GM19324 (cell line): ENCODE results near the gene HIGD2A.

ENCODE experiments used
- ATAC-seq: cut with Tn5 transposase; IDR thresholded peaks from one replicate; pipeline ENCODE4 v1.9.1; 2021; ENCODE audit warnings: mild to moderate bottlenecking, moderate library complexity; ENCODE audit not compliant: unreplicated experiment, low FRiP score

Gene HIGD2A

GRCh38 chr5:176388444-176389134 lies at the start of gene HIGD2A, which contains the start of gene NOP16:
TSS of gene HIGD2A (plus strand) at chr5:176388751. CDS start at chr5:176388820, 69 bp downstream.
TSS of gene NOP16 (minus strand) at chr5:176388598. CDS start at chr5:176388539, 59 bp downstream.
- ATAC-seq: peak; percentile 91

- no peak for ATAC-seq
These were observed 49.2 kb upstream of the HIGD2A start for GRCh38 chr5:176339304-176339703.

GRCh38 chr5:176341325-176342157 lies 47.0 kb upstream of the HIGD2A start:
- ATAC-seq: no peak

- ATAC-seq: no peak
These were observed 46.4 kb upstream of the HIGD2A start for GRCh38 chr5:176342158-176342483.

GRCh38 chr5:176342766-176343458 lies 45.6 kb upstream of the HIGD2A start:
- no peak for ATAC-seq

- ATAC-seq: no peak
These were observed 38.1 kb upstream of the HIGD2A start for GRCh38 chr5:176350416-176350815.

GRCh38 chr5:176352116-176352878 lies 36.3 kb upstream of the HIGD2A start:
- no peak for ATAC-seq

- no peak for ATAC-seq
These were observed 35.0 kb upstream of the HIGD2A start for GRCh38 chr5:176353533-176353932.

- ATAC-seq: no peak
These were observed 33.0 kb upstream of the HIGD2A start for GRCh38 chr5:176355400-176356178.

GRCh38 chr5:176356179-176356566 lies 32.4 kb upstream of the HIGD2A start:
- no peak for ATAC-seq

GRCh38 chr5:176359658-176360057 lies 28.9 kb upstream of the HIGD2A start:
- no peak for ATAC-seq

- no peak for ATAC-seq
These were observed 27.6 kb upstream of the HIGD2A start for GRCh38 chr5:176360894-176361436.

GRCh38 chr5:176361437-176362232 lies 26.9 kb upstream of the HIGD2A start, which contains the start of gene KIAA1191:
TSS of gene KIAA1191 (minus strand) at chr5:176361764. CDS start at chr5:176359508, 2,256 bp downstream.
- ATAC-seq: peak; percentile 90

GRCh38 chr5:176362233-176362490 lies 26.4 kb upstream of the HIGD2A start:
- ATAC-seq: peak; percentile 1

- ATAC-seq: no peak
These were observed 23.7 kb upstream of the HIGD2A start for GRCh38 chr5:176364765-176365350.

GRCh38 chr5:176365351-176366231 lies 23.0 kb upstream of the HIGD2A start, which contains the start of gene ARL10:
TSS of gene ARL10 (plus strand) at chr5:176365487. CDS start at chr5:176365564, 77 bp downstream.
- peak; percentile 40 for ATAC-seq

- ATAC-seq: no peak
These were observed 22.2 kb upstream of the HIGD2A start for GRCh38 chr5:176366232-176366894.
